ENCODE measurements around the gene RPRD2. TPM values are rescaled to one million over a fixed set of nuclear protein-coding genes. Genes with fewer than 3 reads are reported as not detected.

Gene RPRD2
- total RNA-seq, 1 donor from 2014 or later, result 26.9 TPM

GRCh38 chr1:150444232-150444631 is 80.3 kb downstream of the RPRD2 start:
- no peak for TF ChIP-seq CTCF (IDR thresholded peaks at IDR 0.05; ENCODE audit: partially characterized antibody, unreplicated experiment)
- no peak overlapping the region for H3K4me3 Mint-ChIP-seq (ENCODE audit: unreplicated experiment)
- no peak for DNase-seq
- H3K4me1 Mint-ChIP-seq (ENCODE audit: low read depth, unreplicated experiment), result no peaks in the 10 kb centered on the region
- H3K27ac Mint-ChIP-seq (ENCODE audit: unreplicated experiment), result no peak overlapping the region
- no peaks in the 10 kb centered on the region for H3K27me3 Mint-ChIP-seq (ENCODE audit: unreplicated experiment)
- no peaks in the 10 kb centered on the region for H3K36me3 Mint-ChIP-seq (ENCODE audit: unreplicated experiment)
- peaks cover 2% of the 10 kb centered on the region for H3K9me3 Mint-ChIP-seq (ENCODE audit: unreplicated experiment)

- Mint-ChIP-seq H3K4me1 (ENCODE audit: low read depth, unreplicated experiment) (no peaks in the 10 kb centered on the region), H3K27ac (ENCODE audit: unreplicated experiment) (no peak overlapping the region), H3K36me3 (ENCODE audit: unreplicated experiment) (no peaks in the 10 kb centered on the region), H3K9me3 (ENCODE audit: unreplicated experiment) (no peaks in the 10 kb centered on the region), H3K4me3 (ENCODE audit: unreplicated experiment) (no peak overlapping the region), H3K27me3 (ENCODE audit: unreplicated experiment) (no peaks in the 10 kb centered on the region)
- no peak for TF ChIP-seq CTCF (IDR thresholded peaks at IDR 0.05; ENCODE audit: partially characterized antibody, unreplicated experiment)
- no peak for DNase-seq
Measured at GRCh38 chr1:150456146-150456647, 92.2 kb downstream of the RPRD2 start.

- DNase-seq, result peak; percentile 57
- Mint-ChIP-seq H3K4me3 (ENCODE audit: unreplicated experiment) (no peak overlapping the region), H3K9me3 (ENCODE audit: unreplicated experiment) (no peaks in the 10 kb centered on the region), H3K27me3 (ENCODE audit: unreplicated experiment) (no peaks in the 10 kb centered on the region), H3K36me3 (ENCODE audit: unreplicated experiment) (no peaks in the 10 kb centered on the region), H3K4me1 (ENCODE audit: low read depth, unreplicated experiment) (no peaks in the 10 kb centered on the region), H3K27ac (ENCODE audit: unreplicated experiment) (no peak overlapping the region)
- peak; percentile 86 for TF ChIP-seq CTCF (IDR thresholded peaks at IDR 0.05; ENCODE audit: partially characterized antibody, unreplicated experiment)
Measured at GRCh38 chr1:150464422-150464826, 100.5 kb downstream of the RPRD2 start.

GRCh38 chr1:150466964-150467363 is 103.0 kb downstream of the RPRD2 start:
- Mint-ChIP-seq H3K27me3 (ENCODE audit: unreplicated experiment) (no peaks in the 10 kb centered on the region), H3K4me3 (ENCODE audit: unreplicated experiment) (no peak overlapping the region), H3K9me3 (ENCODE audit: unreplicated experiment) (peaks cover 2% of the 10 kb centered on the region), H3K36me3 (ENCODE audit: unreplicated experiment) (peaks cover 9% of the 10 kb centered on the region), H3K4me1 (ENCODE audit: low read depth, unreplicated experiment) (no peaks in the 10 kb centered on the region), H3K27ac (ENCODE audit: unreplicated experiment) (no peak overlapping the region)
- TF ChIP-seq CTCF (IDR thresholded peaks at IDR 0.05; ENCODE audit: partially characterized antibody, unreplicated experiment), result no peak
- DNase-seq, result no peak

- Mint-ChIP-seq H3K36me3 (ENCODE audit: unreplicated experiment) (peaks cover 9% of the 10 kb centered on the region), H3K27ac (ENCODE audit: unreplicated experiment) (no peak overlapping the region), H3K4me1 (ENCODE audit: low read depth, unreplicated experiment) (no peaks in the 10 kb centered on the region), H3K27me3 (ENCODE audit: unreplicated experiment) (no peaks in the 10 kb centered on the region), H3K9me3 (ENCODE audit: unreplicated experiment) (peaks cover 2% of the 10 kb centered on the region), H3K4me3 (ENCODE audit: unreplicated experiment) (no peak overlapping the region)
- no peak for TF ChIP-seq CTCF (IDR thresholded peaks at IDR 0.05; ENCODE audit: partially characterized antibody, unreplicated experiment)
- no peak for DNase-seq
Measured at GRCh38 chr1:150469291-150469690, 105.3 kb downstream of the RPRD2 start.
